Heart right ventricle (tissue), 16 donors: ENCODE measurements around the gene FCHO1. TPM values are rescaled to one million over a fixed set of nuclear protein-coding genes. Genes with fewer than 3 reads are reported as not detected.

ENCODE experiments used
- ATAC-seq, 8 donors: fragments of 200-7000 bp; cut with Tn5 transposase; one replicate each; pipeline ENCODE4 v1.9.1; 2020; ENCODE audit warnings: mild to moderate bottlenecking in 8 of 8, moderate library complexity in 8 of 8, moderate number of reproducible peaks in 1 of 8
- DNase-seq, 2 donors: peaks; one replicate each; pipeline ENCODE4 v3.0.0-alpha.2; 2020
- H3K27ac ChIP-seq, 10 donors: fragments of 200-600 bp; sonication (generic) in 2 of 10; one replicate each; pipeline versions ENCODE4 v1.5.0 to v1.8.0; 2020 to 2022; ENCODE audit warnings: mild to moderate bottlenecking in 3 of 10
- H3K27me3 ChIP-seq, 7 donors: fragments of 200-600 bp; one replicate each; pipeline ENCODE4 v1.8.0; 2021 to 2022; ENCODE audit warnings: mild to moderate bottlenecking in 2 of 7
- H3K36me3 ChIP-seq, 9 donors: fragments of 200-600 bp; sonication (generic) in 1 of 9; one replicate each; pipeline versions ENCODE4 v1.5.0 to v1.8.0; 2020 to 2022; ENCODE audit warnings: mild to moderate bottlenecking in 2 of 9
- H3K4me1 ChIP-seq, 9 donors: fragments of 200-600 bp; sonication (generic) in 1 of 9; one replicate each; pipeline versions ENCODE4 v1.5.0 to v1.8.0; 2020 to 2022; ENCODE audit warnings: mild to moderate bottlenecking in 4 of 9
- H3K4me3 ChIP-seq, 10 donors: fragments of 200-600 bp; sonication (generic) in 2 of 10; one replicate each; pipeline versions ENCODE4 v1.5.0 to v1.8.0; 2020 to 2022; ENCODE audit warnings: mild to moderate bottlenecking in 7 of 10, moderate library complexity in 2 of 10
- H3K9me3 ChIP-seq, 11 donors: fragments of 200-600 bp in 10 of 11; sonication (generic) in 2 of 11; one replicate each; pipeline versions ENCODE4 v1.5.0 to v1.8.0; 2013 to 2022; ENCODE audit warnings: mild to moderate bottlenecking in 2 of 11, control low read depth in 1 of 11, moderate library complexity in 1 of 11
- CTCF ChIP-seq, 9 donors: fragments of 200-600 bp; sonication (generic) in 2 of 9; IDR thresholded peaks; one replicate each; pipeline versions ENCODE4 v1.5.0 to v1.8.0; 2021 to 2022; ENCODE audit warnings: antibody characterized with exemption in 9 of 9, mild to moderate bottlenecking in 5 of 9, moderate library complexity in 1 of 9
- WGBS, 2 donors: extraction: QIAGEN DNeasy Blood & Tissue Kit; methylation state at CpG; one replicate each; pipeline ENCODE4 v1.1.7; 2013; ENCODE audit warnings: inconsistent platforms in 1 of 2; 5-methylcytosine and 5-hydroxymethylcytosine counted together
- intact Hi-C, 10 donors: fragments of 100-400 bp; cut with DNase I; formaldehyde crosslinking; loops; one replicate each; pipeline versions ENCODE4 v1.11.1 to v1.14.2; 2022
- polyA plus RNA-seq, 2 donors: library from polyadenylated mRNA; stranded (reverse); fragments of 200-250 nt; gene quantifications; one replicate each; pipeline ENCODE4 v1.2.3, GENCODE V29; 2013
- total RNA-seq, 10 donors: library from RNA; stranded (reverse); fragmentation: NEBNext Ultra II Directional in 3 of 10; extraction: Animal tissue kit (Norgen Biotek cat#: 25700) in 3 of 10; gene quantifications; one replicate each; pipeline versions ENCODE4 v1.2.1 to v1.2.4, GENCODE V29; 2021 to 2023
- donor health status: Arrhythmogenic right ventricular cardiomyopathy.
- donor health status: ischemic (EF 13 %, LVEDD 7.1; RV severe dilation, severe dysfunction).
- donor health status: healthy with polysubstance abuse.
- donor health status: DM: no; HTN: yes; CAD: no.
- donor health status: DM: no; HTN: no; CAD: no.
- donor health status: ischemic (EF 25% LVEDD 6.9; RV normal size, moderate dysfunction).
- donor health status: ischemic (EF 25% LVEDD 5.7; RV mildly dilated, moderate dysfunction).
- donor health status: healthy.
- donor health status: DM: yes; HTN: yes; CAD: no.
- donor health status: Ischemic cardiomyopathy.
- donor health status: ischemic (EF 35%, LVEDD 5.7; RV mildly dilated, moderate dysfunction).
- donor health status: nonischemic (EF 11% LVEDD 7.7; RV severe dilation, severe dysfunction).
- donor health status: DM: yes; HTN: yes; CAD: no.
- donor health status: PGD.
- donor health status: ischemic (EF 29% LVEDD 5.4; RV normal size, mild dysfunction).
- donor health status: nonischemic (EF 23%, LVEDD 6.1; RV moderate dilation, normal function).

Gene FCHO1
- total and polyA plus RNA-seq, 12 donors, result 0.21 to 2.6 (median 0.73) TPM

DNA sequence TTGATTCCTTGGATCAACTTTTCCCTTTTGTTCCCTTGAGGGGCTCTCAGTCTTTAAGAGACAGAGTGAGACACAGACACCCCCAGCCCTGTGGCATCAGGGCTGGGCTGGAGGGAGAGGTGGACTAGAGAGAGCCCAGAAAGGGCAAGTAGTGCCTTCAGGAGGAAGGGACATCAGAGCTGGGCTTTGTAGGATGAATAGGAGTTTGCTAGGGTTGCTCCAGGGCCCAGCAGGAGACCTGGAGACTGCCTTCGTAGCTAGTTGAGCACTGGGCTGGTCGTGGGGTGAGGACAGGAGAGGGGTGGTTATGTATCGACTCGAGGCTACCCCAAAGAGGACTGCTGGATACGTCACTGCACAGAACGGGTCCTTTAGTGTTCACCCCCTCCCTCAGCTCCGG is 26.6 kb upstream of the FCHO1 start:
- H3K9me3 ChIP-seq, result no peaks in the 10 kb centered on the region
- no peak for TF ChIP-seq CTCF (IDR thresholded peaks at IDR 0.05)
- no peak for ATAC-seq
- no peaks in the 10 kb centered on the region for H3K27me3 ChIP-seq
- WGBS, 2 donors, result 97 to 98% methylated on average over 7 of the region's 7 CpGs
- intact Hi-C loops, result no loop called here
- H3K27ac ChIP-seq, result no peak overlapping the region
- peaks cover 14 to 40% (median 33%) of the 10 kb centered on the region in 9 donors for H3K4me1 ChIP-seq
- peaks cover 5 to 77% (median 42%) of the 10 kb centered on the region in 9 donors for H3K36me3 ChIP-seq
- DNase-seq, result no peak
- no peak overlapping the region for H3K4me3 ChIP-seq

GRCh38 chr19:17725422-17726078 is 25.7 kb upstream of the FCHO1 start:
- Histone ChIP-seq H3K9me3 (no peaks in the 10 kb centered on the region), H3K4me1 (peaks cover 10 to 34% (median 26%) of the 10 kb centered on the region in 9 donors), H3K27me3 (no peaks in the 10 kb centered on the region), H3K4me3 (no peak overlapping the region), H3K36me3 (peaks cover 5 to 85% (median 49%) of the 10 kb centered on the region in 9 donors), H3K27ac (no peak overlapping the region)
- DNase-seq, result no peak
- intact Hi-C loops, result no loop called here
- peak in 4 of 9 donors; percentile 9 to 37 (median 20) for TF ChIP-seq CTCF (IDR thresholded peaks at IDR 0.05)
- ATAC-seq, result no peak
- 85% methylated on average over 20 to 21 of the region's 21 CpGs for WGBS, 2 donors

DNA sequence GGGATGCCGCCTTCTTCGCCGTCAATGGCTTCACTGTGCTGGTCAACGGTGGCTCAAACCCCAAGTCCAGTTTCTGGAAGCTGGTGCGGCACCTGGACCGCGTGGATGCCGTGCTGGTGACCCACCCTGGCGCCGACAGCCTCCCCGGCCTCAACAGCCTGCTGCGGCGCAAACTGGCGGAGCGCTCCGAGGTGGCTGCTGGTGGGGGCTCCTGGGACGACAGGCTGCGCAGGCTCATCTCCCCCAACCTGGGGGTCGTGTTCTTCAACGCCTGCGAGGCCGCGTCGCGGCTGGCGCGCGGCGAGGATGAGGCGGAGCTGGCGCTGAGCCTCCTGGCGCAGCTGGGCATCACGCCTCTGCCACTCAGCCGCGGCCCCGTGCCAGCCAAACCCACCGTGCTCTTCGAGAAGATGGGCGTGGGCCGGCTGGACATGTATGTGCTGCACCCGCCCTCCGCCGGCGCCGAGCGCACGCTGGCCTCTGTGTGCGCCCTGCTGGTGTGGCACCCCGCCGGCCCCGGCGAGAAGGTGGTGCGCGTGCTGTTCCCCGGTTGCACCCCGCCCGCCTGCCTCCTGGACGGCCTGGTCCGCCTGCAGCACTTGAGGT is 25.0 kb upstream of the FCHO1 start:
- H3K4me1 ChIP-seq, result peaks cover 3 to 27% (median 19%) of the 10 kb centered on the region in 9 donors
- WGBS, 2 donors, result 95 to 96% methylated on average over 58 to 59 of the region's 59 CpGs
- H3K27me3 ChIP-seq, result no peaks in the 10 kb centered on the region
- peaks cover 0 to 4% (median 0%) of the 10 kb centered on the region in 11 donors for H3K9me3 ChIP-seq
- peaks cover 5 to 92% (median 56%) of the 10 kb centered on the region in 9 donors for H3K36me3 ChIP-seq
- intact Hi-C loops, result no loop called here
- TF ChIP-seq CTCF (IDR thresholded peaks at IDR 0.05), result no peak
- ATAC-seq (peak in 1 of 8 donors; percentile 43), DNase-seq (no peak)
- H3K4me3 ChIP-seq, result no peak overlapping the region
- no peak overlapping the region for H3K27ac ChIP-seq

GRCh38 chr19:17726964-17727773 is 24.1 kb upstream of the FCHO1 start:
- ATAC-seq (peak in 2 of 8 donors; percentile 20 to 26), DNase-seq (no peak)
- intact Hi-C loops, result no loop called here
- Histone ChIP-seq H3K27me3 (no peaks in the 10 kb centered on the region), H3K4me1 (peaks cover 0 to 18% (median 10%) of the 10 kb centered on the region in 9 donors), H3K27ac (no peak overlapping the region), H3K4me3 (no peak overlapping the region), H3K36me3 (peaks cover 5 to 95% (median 60%) of the 10 kb centered on the region in 9 donors), H3K9me3 (peaks cover 0 to 6% (median 0%) of the 10 kb centered on the region in 11 donors)
- 91 to 92% methylated on average over 55 to 62 of the region's 62 CpGs for WGBS, 2 donors
- no peak for TF ChIP-seq CTCF (IDR thresholded peaks at IDR 0.05)
